GM18873 (cell line): ENCODE data around the gene ARMH3.

Experiments used
- ATAC-seq: cut with Tn5 transposase; IDR thresholded peaks from one replicate; pipeline ENCODE4 v1.9.1; 2021; ENCODE audit warnings: mild to moderate bottlenecking, moderate library complexity, moderate number of reproducible peaks; ENCODE audit not compliant: unreplicated experiment, low FRiP score

The ARMH3 gene

DNA sequence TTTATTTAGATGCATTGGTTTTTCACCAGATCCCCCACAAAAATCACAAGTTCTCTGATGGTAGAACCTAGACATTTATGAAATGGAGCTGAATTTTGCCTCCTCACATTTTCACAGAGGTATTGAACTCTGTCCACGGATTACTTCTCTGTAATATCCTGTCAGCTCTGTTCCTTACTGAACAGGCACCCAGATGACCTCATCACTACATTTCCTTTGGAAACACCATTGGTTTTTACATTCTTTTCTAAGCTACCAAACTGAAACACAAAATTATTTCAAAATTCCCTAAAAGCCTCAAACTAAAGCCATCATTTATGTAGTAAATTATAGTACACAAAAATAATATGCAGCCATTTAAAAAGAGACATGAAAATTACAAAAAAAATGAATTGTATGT is 114.1 kb downstream of the ARMH3 start:
- no peak for ATAC-seq

DNA sequence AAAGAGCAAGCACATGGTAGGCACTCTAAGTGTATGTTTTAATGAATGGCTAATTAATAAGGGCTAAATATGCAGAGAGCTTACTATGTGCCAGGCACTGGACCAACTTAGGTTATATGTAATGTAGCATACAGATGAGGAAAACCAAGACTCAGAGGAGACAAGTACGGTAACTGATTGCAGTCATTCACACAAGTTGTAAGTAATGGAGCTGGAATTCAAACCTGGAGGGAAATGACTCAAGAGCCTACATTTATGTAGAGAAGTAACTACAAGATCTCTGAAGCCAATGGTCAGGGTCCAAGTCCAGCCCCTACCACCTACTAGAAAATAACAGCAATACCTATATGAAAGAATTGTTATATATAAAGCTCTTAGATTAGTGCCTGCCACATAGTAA is 115.1 kb downstream of the ARMH3 start:
- ATAC-seq = no peak

GRCh38 chr10:101939729-101940128 is 116.2 kb downstream of the ARMH3 start:
- ATAC-seq = no peak

GRCh38 chr10:101939008-101939648 is 116.8 kb downstream of the ARMH3 start:
- ATAC-seq = no peak

DNA sequence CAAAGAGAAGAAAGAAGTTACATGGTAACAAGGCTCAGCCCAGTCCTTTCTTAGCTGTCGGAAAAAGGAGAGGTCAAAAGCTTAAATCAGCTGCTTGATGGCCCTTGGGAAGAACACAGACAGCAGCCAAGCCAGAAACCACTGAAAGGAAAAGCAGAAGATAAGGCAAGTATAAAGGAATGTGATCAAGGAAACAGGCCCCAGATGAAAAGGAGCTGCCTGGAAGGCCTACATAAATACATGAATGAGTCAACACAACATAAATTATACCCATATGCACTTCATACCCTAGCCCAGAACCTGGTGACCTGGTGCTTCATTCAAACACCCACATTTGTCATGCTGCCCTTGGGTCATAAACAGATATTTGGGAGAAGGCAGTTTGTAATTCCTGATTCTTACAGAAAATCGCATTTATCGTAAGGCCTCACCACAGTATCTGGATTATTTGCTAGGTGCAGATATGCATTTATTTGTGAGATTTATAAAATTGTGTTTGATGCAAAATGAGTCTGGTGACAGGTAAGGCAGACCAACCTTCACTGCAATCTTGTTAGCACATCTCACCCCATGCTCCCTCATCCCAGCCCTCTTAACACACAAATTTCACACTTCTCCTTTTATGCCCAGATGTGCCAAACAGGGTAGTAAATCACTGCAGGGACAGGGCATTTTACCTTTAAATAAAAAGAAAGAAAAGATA is 117.5 kb downstream of the ARMH3 start:
- ATAC-seq = no peak

- no peak for ATAC-seq
Observed at GRCh38 chr10:101935431-101935830, 120.5 kb downstream of the ARMH3 start.

GRCh38 chr10:101934686-101935305 is 121.2 kb downstream of the ARMH3 start:
- ATAC-seq = no peak

- ATAC-seq = no peak
Observed at GRCh38 chr10:101933976-101934375, 122.0 kb downstream of the ARMH3 start.

DNA sequence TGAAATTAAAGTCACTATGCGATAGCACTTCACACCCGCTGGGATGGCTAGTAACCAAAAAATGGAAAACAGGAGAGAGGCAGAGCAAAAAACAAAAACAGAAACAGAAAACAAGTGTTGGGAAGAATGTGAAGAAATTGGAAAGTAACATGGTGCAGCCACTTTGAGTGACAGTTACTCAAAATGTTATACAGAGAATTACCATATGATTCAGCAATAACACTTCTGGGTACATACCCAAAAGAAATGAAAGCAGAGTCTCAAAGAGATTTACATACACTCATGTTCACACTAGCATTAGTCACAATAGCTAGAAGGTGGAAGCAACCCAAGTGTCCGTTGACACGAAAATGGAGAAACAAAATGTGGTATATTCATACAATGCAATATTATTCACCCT is 123.8 kb downstream of the ARMH3 start:
- ATAC-seq = no peak

DNA sequence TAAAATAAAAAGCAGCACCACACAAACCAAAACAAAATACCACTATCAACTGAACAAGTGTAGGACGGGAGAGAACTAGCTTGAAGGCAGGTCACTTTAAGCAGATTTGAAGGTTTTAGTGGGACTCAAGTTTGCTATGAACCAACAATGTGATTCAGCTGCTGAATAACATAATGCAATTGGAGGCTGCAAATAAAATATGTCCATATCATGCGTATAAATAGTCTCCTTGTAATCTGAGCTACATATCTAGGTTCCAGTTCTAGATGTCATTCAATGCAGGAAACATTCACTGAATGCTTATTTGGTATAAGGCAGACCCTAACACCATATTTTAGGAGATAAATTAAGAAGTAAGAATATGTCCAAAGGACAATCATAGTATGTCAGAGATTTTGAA is 130.9 kb downstream of the ARMH3 start:
- ATAC-seq = no peak

- no peak for ATAC-seq
Observed at GRCh38 chr10:101923256-101923655, 132.7 kb downstream of the ARMH3 start.

GRCh38 chr10:101922846-101923245 is 133.1 kb downstream of the ARMH3 start:
- no peak for ATAC-seq

GRCh38 chr10:101920546-101920945 is 135.4 kb downstream of the ARMH3 start:
- ATAC-seq = no peak

DNA sequence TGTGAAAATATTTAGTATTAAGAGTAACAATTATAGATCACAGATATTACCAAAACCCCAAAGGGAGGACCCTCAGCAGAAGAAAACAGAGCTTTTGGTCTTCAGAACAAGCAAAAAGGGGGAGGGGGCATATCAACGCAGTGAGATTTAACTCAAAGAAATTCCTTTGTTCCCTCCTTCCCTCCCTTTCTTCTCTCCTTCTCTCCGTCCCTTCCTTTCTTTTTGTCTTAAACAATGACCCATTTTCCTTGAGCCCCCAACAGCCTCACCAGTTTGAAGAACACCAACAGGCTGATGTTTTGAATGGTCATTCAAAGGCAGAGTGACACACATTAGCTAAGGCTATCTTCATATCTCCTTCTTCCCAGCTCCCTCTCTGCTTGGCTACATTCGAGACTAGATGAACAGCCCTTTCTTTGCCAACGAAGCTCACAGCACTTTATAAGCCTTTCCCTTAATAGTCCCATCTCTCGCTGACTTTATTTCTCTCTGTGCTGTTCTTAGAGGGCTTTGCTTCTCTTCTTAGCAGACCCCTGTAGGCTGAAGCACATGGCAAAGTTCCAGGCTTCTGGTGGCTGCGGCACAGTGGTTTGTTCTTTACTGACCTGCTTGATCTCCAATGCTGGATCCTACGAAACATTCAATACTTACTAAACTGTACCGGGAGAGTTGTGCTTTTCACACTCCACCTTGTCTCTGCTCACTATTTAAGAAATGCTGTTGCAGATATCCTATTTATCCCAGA is 136.8 kb downstream of the ARMH3 start:
- no peak for ATAC-seq

GRCh38 chr10:101912561-101913179 is 143.3 kb downstream of the ARMH3 start:
- ATAC-seq = no peak

GRCh38 chr10:101906586-101907183 is 149.3 kb downstream of the ARMH3 start:
- ATAC-seq = no peak

- no peak for ATAC-seq
Observed at GRCh38 chr10:101905251-101905650, 150.7 kb downstream of the ARMH3 start.

DNA sequence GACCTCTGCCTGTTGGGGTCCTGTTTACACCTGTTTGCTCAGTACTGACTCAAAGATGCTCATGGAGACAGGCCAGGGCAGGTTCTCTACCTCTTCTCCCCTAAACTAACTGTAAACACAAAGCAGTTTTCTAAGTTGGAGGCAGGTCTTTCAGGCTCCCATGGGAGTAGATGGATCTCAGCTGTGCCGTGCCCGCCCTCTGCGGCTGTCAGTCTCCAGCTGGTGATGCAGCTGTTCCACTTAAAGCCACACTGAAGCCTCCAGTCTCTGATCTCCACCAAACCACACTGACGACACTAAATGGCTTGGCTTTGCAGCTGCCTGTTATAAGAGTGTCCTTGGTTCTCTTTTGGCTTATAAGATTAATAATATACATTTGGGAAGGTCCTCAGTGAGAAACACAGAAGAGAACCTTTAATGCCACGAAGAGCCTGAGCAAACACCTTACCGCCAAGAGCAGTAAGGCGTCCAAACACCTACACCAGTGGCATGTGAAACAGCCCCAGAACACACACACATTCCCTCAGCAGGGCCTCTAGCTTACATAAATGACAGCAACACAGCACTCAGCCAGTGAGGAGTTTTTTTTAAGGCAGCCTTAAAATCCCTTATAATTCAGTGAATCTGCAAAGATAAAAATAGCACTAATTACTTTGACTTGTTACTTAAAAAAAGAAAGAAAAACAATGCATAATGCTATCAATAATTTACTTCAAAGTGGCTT is 152.0 kb downstream of the ARMH3 start:
- ATAC-seq = peak; percentile 78

- no peak for ATAC-seq
Observed at GRCh38 chr10:101902820-101903145, 153.2 kb downstream of the ARMH3 start.
